Measurements from ENCODE around the gene ZFAND4. TPM values are rescaled to one million over a fixed set of nuclear protein-coding genes. Genes with fewer than 3 reads are reported as not detected.

Gene ZFAND4
- total and polyA plus RNA-seq, 10 of the 15 experiments (the other 5 are each of a cell fraction or from before 2014, with no cell fraction given) = 4.7 to 20.8 (median 12.8) TPM

DNA sequence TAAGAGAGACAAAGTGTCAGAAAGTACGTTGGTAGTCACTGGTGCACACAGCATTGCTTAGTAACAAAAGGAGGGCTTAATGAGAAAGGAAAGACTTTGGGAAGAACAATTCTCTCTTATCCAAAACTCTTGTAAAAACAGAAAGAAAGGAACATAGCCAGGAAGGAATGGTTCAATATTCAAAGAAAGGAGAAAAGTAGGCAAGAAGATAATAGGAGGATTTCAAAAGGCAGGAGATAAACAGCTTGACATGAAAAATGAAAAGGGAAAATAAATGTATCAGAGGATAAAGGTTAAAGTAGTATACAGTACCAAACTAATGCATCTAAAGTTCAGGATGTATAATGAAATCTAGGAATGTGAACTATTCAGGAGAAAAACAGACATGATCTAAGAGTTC is 20.1 kb downstream of the ZFAND4 start:
- in situ Hi-C loops (cut with MboI) = no loop called here
- RAD21 ChIA-PET (ENCODE audit: unreplicated experiment) = interaction anchor here (3.5 kb wide), 1 partner anchor 20 kb away, joined by 10 read pairs; the partner anchor contains the start of gene ZFAND4
- peaks cover 13% of the 10 kb centered on the region for H3K79me2 ChIP-seq (ENCODE audit: control insufficient read depth, insufficient read depth, low read length)

More for the DNA sequence above, 20.1 kb downstream of the ZFAND4 start:
- ATAC-seq (no peak), FAIRE-seq (peak; percentile 70), DNase-seq (ENCODE audit: low read depth, low spot score) (no peak)
- Histone ChIP-seq H3K4me1 (ENCODE audit: control insufficient read depth, insufficient read depth, low read length) (peaks cover 15% of the 10 kb centered on the region; the same call in 1 of the 2 replicates), H3K4me2 (ENCODE audit: control insufficient read depth, insufficient read depth) (0 out of 2 replicates have a peak overlapping the region, but pooled peaks have one; percentile 89), H3K4me3 (no peak overlapping the region), H3K27ac (ENCODE audit: control insufficient read depth, insufficient read depth) (no peak overlapping the region), H2AFZ (ENCODE audit: control insufficient read depth, low read depth, low read length) (no peak overlapping the region), H3K9me3 (replicated peaks; ENCODE audit: control insufficient read depth, insufficient read depth, low read length) (peaks cover 3% of the 10 kb centered on the region; the same call in 2 of the 3 replicates), H3K36me3 (ENCODE audit: control insufficient read depth in 2 of 2, insufficient read depth in 2 of 2, low read length in 1 of 2) (peaks cover 0 to 4% of the 10 kb centered on the region in 2 experiments; a peak in 2 of 4 replicates), H4K20me1 (ENCODE audit: control insufficient read depth, insufficient read depth) (no peaks in the 10 kb centered on the region), H3K27me3 (replicated peaks in 1 of 2; ENCODE audit: control insufficient read depth in 2 of 2, insufficient read depth in 2 of 2, low read length in 1 of 2) (no peaks in the 10 kb centered on the region), H3K9ac (ENCODE audit: control insufficient read depth, insufficient read depth, low read length) (no peak overlapping the region)
- ChIA-PET SMC1A (ENCODE audit: uncharacterized antibody, unreplicated experiment) (interaction anchor here (1.0 kb wide), 1 partner anchor 14 kb away, joined by 3 read pairs; no protein-coding TSS in a partner anchor), POLR2A (no interaction called here), CTCF (no interaction called here)
- 85% methylated on average over 1 of the region's 1 CpG for WGBS (ENCODE audit: insufficient coverage, insufficient replicate concordance, low lambda C conversion rate, missing lambda C conversion rate)
- intact Hi-C loops (cut with micrococcal nuclease; ENCODE audit: unreplicated experiment) = no loop called here
- TF ChIP-seq CEBPB (IDR thresholded peaks at IDR 0.05; ENCODE audit: borderline replicate concordance in 1 of 2, low read depth in 2 of 2, low read length in 2 of 2) = no peak
- TF ChIP-seq IKZF2 (IDR thresholded peaks at IDR 0.05) = no peak
- TF ChIP-seq, protein P1, sequence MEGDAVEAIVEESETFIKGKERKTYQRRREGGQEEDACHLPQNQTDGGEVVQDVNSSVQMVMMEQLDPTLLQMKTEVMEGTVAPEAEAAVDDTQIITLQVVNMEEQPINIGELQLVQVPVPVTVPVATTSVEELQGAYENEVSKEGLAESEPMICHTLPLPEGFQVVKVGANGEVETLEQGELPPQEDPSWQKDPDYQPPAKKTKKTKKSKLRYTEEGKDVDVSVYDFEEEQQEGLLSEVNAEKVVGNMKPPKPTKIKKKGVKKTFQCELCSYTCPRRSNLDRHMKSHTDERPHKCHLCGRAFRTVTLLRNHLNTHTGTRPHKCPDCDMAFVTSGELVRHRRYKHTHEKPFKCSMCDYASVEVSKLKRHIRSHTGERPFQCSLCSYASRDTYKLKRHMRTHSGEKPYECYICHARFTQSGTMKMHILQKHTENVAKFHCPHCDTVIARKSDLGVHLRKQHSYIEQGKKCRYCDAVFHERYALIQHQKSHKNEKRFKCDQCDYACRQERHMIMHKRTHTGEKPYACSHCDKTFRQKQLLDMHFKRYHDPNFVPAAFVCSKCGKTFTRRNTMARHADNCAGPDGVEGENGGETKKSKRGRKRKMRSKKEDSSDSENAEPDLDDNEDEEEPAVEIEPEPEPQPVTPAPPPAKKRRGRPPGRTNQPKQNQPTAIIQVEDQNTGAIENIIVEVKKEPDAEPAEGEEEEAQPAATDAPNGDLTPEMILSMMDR (IDR thresholded peaks at IDR 0.05 in 2 of 3, conservative IDR thresholded peaks at IDR 0.05 in 1 of 3; ENCODE audit: control insufficient read depth in 2 of 3, extremely low read depth in 1 of 3, insufficient read depth in 1 of 3, low read depth in 3 of 3, low read length in 3 of 3) = no peak
- TF ChIP-seq EZH2 (IDR thresholded peaks at IDR 0.05; ENCODE audit: borderline replicate concordance, control insufficient read depth, low read depth, low read length) = no peak
- no peak for TF ChIP-seq ZNF207 (IDR thresholded peaks at IDR 0.05; ENCODE audit: borderline replicate concordance)
- no TSS peak for BruUV-seq (replicated peaks)
